ENCODE results near the gene HOXC10.

HOXC10 gene

DNA sequence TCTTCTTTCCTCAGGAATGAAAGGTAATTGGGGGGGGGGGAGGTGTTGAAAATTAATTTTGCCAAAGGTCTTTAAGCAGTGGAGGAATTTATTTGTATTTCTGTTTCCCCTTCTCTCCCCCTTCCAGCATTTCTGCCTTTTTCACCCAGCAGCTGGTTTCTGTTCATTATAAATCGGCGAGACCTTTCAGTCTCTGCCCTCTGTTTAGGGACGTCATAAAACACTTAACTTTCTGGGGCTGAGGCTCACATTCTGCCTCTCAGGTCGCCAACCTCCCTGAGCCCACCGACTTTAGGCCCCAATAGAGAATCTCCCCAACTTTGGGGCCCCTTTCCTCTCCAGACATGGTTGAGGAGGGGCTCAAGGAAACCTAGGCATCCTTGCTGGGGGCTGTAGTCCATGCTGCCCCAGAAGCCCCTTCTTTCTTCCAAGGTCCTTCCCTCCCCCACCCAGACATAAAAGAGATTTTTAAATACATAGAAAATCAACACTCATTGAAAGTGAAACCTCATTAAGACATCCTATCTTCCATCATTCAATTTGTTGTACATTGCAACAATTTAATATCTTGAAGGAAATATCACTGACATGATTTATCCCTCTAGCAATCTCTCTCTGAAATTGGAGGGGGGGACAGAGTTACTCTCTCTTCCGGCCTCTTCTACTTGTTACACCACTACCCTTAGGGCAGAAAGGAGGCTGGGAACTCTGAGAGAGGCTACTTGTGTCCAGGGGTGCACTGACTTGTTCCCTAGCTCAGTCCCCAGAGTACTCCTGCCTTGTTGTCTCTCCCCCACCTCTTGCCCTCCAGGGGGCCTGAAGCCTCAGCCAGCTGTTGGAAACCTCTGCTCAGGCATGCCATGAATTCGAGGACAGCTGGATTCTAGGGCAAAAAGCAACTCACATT, 40.8 kb downstream of the HOXC10 start:
- Histone ChIP-seq H3K4me3 (ENCODE audit: low read length, poor library complexity, severe bottlenecking) (no peak overlapping the region), H3K9me3 (ENCODE audit: insufficient read depth, low read depth, low read length) (no peaks in the 10 kb centered on the region), H4K20me1 (ENCODE audit: insufficient read depth, low read length, poor library complexity, severe bottlenecking) (peaks cover 82% of the 10 kb centered on the region), H2AFZ (ENCODE audit: low read length) (no peak overlapping the region), H3K9ac (ENCODE audit: low read depth, low read length, poor library complexity, severe bottlenecking) (peak overlapping the region; percentile 35), H3K27me3 (ENCODE audit: insufficient read depth, low read length, poor library complexity, severe bottlenecking) (no peaks in the 10 kb centered on the region), H3K36me3 (ENCODE audit: insufficient read depth, low read length) (peaks cover 20% of the 10 kb centered on the region; the same call in 1 of the 2 replicates), H3F3A (ENCODE audit: low read depth) (0 out of 2 replicates have a peak, but pooled peaks cover 2% of the 10 kb centered on the region), H3K4me2 (ENCODE audit: low read depth, low read length, poor library complexity, severe bottlenecking) (peak overlapping the region; percentile 30), H3K79me2 (ENCODE audit: insufficient read depth, low read length) (peaks cover 86% of the 10 kb centered on the region), H3K4me1 (ENCODE audit: insufficient read depth, low read length, poor library complexity, severe bottlenecking) (peaks cover 53% of the 10 kb centered on the region), H3K9me2 (replicated peaks; ENCODE audit: low read depth, low read length) (no peaks in the 10 kb centered on the region)
- no peak for TF ChIP-seq EZH2phosphoT487 (IDR thresholded peaks at IDR 0.05; ENCODE audit: borderline replicate concordance)
- TF ChIP-seq, protein P1, sequence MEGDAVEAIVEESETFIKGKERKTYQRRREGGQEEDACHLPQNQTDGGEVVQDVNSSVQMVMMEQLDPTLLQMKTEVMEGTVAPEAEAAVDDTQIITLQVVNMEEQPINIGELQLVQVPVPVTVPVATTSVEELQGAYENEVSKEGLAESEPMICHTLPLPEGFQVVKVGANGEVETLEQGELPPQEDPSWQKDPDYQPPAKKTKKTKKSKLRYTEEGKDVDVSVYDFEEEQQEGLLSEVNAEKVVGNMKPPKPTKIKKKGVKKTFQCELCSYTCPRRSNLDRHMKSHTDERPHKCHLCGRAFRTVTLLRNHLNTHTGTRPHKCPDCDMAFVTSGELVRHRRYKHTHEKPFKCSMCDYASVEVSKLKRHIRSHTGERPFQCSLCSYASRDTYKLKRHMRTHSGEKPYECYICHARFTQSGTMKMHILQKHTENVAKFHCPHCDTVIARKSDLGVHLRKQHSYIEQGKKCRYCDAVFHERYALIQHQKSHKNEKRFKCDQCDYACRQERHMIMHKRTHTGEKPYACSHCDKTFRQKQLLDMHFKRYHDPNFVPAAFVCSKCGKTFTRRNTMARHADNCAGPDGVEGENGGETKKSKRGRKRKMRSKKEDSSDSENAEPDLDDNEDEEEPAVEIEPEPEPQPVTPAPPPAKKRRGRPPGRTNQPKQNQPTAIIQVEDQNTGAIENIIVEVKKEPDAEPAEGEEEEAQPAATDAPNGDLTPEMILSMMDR (conservative IDR thresholded peaks at IDR 0.05; ENCODE audit: low read length) = no peak

DNA sequence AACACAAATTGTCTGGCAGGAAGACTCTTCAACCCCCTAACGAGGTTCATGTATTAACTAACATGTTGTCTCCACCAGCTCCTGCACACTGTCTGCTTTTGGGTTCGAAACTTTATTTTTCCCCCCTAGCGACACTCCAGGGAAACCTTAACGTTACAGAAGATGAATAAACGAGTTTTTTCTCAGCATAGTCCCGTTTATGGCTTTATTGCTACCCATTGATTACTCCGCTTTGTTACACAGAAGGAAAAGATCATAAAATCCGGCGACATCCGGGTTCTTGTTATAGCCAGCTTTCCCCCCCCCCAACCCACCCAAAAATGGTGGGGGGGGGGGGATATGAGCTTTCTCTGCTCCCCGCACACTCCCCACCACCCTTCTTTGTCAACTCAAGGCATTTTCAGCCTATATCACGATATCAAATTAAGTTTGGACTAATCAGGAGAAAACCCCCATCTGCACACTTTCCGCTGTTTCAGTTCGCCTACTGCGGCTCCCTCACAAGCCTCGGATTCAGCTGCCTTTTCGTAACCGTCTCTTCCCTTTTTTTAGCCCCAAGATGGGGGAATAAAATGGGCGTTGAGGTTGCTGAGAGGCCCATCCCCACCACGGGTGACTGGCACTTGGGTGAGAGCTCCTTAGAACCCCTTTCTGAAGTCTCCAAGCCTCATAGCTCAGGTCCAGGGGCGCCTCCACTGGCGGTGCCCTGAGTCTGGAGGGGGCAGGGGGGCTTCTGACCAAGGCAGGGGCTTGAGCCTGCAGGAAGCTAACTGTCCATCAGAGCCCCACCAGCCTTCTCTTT, 41.9 kb downstream of the HOXC10 start:
- H4K20me1 ChIP-seq (ENCODE audit: insufficient read depth, low read length, poor library complexity, severe bottlenecking) = peaks cover 72% of the 10 kb centered on the region
- H3K4me3 ChIP-seq (ENCODE audit: low read length, poor library complexity, severe bottlenecking) = no peak overlapping the region
- no peak overlapping the region for H2AFZ ChIP-seq (ENCODE audit: low read length)

GRCh38 chr12:54027442-54027786, 42.5 kb downstream of the HOXC10 start:
- Histone ChIP-seq H3K36me3 (ENCODE audit: insufficient read depth, low read length) (peaks cover 33% of the 10 kb centered on the region; the same call in 1 of the 2 replicates), H3K9me3 (ENCODE audit: insufficient read depth, low read depth, low read length) (no peaks in the 10 kb centered on the region), H3F3A (ENCODE audit: low read depth) (peaks cover 8% of the 10 kb centered on the region; the same call in 1 of the 2 replicates), H3K4me2 (ENCODE audit: low read depth, low read length, poor library complexity, severe bottlenecking) (no peak overlapping the region), H2AFZ (ENCODE audit: low read length) (no peak overlapping the region), H3K27me3 (ENCODE audit: insufficient read depth, low read length, poor library complexity, severe bottlenecking) (no peaks in the 10 kb centered on the region), H4K20me1 (ENCODE audit: insufficient read depth, low read length, poor library complexity, severe bottlenecking) (peaks cover 72% of the 10 kb centered on the region), H3K4me1 (ENCODE audit: insufficient read depth, low read length, poor library complexity, severe bottlenecking) (peaks cover 38% of the 10 kb centered on the region), H3K4me3 (ENCODE audit: low read length, poor library complexity, severe bottlenecking) (no peak overlapping the region), H3K9me2 (replicated peaks; ENCODE audit: low read depth, low read length) (no peaks in the 10 kb centered on the region), H3K79me2 (ENCODE audit: insufficient read depth, low read length) (peaks cover 69% of the 10 kb centered on the region), H3K9ac (ENCODE audit: low read depth, low read length, poor library complexity, severe bottlenecking) (no peak overlapping the region)
- TF ChIP-seq, protein P1 (conservative IDR thresholded peaks at IDR 0.05; ENCODE audit: low read length) = no peak
- no peak for TF ChIP-seq EZH2phosphoT487 (IDR thresholded peaks at IDR 0.05; ENCODE audit: borderline replicate concordance)

More for the DNA sequence above, 41.9 kb downstream of the HOXC10 start:
- Histone ChIP-seq H3K9ac (ENCODE audit: low read depth, low read length, poor library complexity, severe bottlenecking) (no peak overlapping the region), H3K4me2 (ENCODE audit: low read depth, low read length, poor library complexity, severe bottlenecking) (no peak overlapping the region), H3K27me3 (ENCODE audit: insufficient read depth, low read length, poor library complexity, severe bottlenecking) (no peaks in the 10 kb centered on the region), H3K9me2 (replicated peaks; ENCODE audit: low read depth, low read length) (no peaks in the 10 kb centered on the region), H3K9me3 (ENCODE audit: insufficient read depth, low read depth, low read length) (no peaks in the 10 kb centered on the region), H3K79me2 (ENCODE audit: insufficient read depth, low read length) (peaks cover 75% of the 10 kb centered on the region), H3K4me1 (ENCODE audit: insufficient read depth, low read length, poor library complexity, severe bottlenecking) (peaks cover 43% of the 10 kb centered on the region), H3K36me3 (ENCODE audit: insufficient read depth, low read length) (peaks cover 31% of the 10 kb centered on the region; the same call in 1 of the 2 replicates), H3F3A (ENCODE audit: low read depth) (peaks cover 4% of the 10 kb centered on the region; the same call in 1 of the 2 replicates)
- no peak for TF ChIP-seq EZH2phosphoT487 (IDR thresholded peaks at IDR 0.05; ENCODE audit: borderline replicate concordance)
- TF ChIP-seq, protein P1 (conservative IDR thresholded peaks at IDR 0.05; ENCODE audit: low read length) = no peak

Measured in Loucy (cell line).